HFF-Myc (cell line): ENCODE results near the gene ANGPTL4.
A peak's percentile ranks its signal among the peaks of the same experiment; 100 is the strongest.
"Not testable (repeated sequence)": the region's sequence is repeated elsewhere in the genome, so short reads cannot be mapped to it uniquely, and the experiment has no call there.

Source experiments
- DNase-seq: peaks from one replicate; pipeline ENCODE4 v3.0.0-alpha.2; 2011; ENCODE audit warnings: low read depth; ENCODE audit errors: extremely low read depth
- H3K4me3 ChIP-seq: replicated peaks from 2 replicates; pipeline ENCODE4 v1.5.1; 2011; ENCODE audit warnings: low read depth, mild to moderate bottlenecking, control low read depth, low read length
- TF ChIP-seq, protein P1 (sequence below): IDR thresholded peaks from 2 replicates; pipeline ENCODE4 v1.5.1; 2012; ENCODE audit warnings: mild to moderate bottlenecking, low read depth, low read length, control low read depth; ENCODE audit errors: missing control alignments

Gene ANGPTL4

DNA sequence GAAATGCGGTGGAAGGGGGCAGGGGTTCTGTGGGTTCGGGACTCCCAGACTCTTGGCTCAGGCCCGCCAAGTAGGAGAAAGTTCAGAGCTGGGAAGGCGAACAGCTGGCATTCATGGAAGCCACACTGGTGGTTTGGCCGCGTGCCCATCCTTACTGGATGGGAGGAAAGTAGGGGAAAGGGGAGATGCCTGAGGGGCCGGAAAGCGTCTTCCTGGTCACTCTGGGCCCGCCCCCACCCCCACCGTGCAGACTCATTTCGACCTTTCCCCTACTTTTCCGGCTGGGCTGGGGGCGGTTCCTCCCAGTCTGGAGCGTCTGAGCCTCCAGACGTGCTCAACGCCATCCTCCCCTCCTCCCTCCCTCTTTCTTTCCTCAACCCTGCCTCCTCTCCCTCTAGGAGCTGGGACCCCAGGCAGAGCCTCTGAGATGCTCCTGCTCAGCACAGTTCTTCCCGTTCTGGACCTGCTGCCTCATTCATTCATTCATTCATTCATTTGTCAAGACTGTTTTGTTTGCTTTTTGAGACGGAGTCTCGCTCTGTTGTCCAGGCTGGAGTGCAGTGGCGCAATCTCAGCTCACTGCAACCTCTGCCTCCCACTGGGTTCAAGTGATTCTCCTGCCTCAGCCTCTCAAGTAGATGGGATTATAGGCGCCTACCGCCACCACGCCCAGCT lies 3.5 kb downstream of the ANGPTL4 start:
- H3K4me3 ChIP-seq, result no peak overlapping the region
- TF ChIP-seq, protein P1, sequence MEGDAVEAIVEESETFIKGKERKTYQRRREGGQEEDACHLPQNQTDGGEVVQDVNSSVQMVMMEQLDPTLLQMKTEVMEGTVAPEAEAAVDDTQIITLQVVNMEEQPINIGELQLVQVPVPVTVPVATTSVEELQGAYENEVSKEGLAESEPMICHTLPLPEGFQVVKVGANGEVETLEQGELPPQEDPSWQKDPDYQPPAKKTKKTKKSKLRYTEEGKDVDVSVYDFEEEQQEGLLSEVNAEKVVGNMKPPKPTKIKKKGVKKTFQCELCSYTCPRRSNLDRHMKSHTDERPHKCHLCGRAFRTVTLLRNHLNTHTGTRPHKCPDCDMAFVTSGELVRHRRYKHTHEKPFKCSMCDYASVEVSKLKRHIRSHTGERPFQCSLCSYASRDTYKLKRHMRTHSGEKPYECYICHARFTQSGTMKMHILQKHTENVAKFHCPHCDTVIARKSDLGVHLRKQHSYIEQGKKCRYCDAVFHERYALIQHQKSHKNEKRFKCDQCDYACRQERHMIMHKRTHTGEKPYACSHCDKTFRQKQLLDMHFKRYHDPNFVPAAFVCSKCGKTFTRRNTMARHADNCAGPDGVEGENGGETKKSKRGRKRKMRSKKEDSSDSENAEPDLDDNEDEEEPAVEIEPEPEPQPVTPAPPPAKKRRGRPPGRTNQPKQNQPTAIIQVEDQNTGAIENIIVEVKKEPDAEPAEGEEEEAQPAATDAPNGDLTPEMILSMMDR, result no peak
- peak; percentile 90 for DNase-seq

DNA sequence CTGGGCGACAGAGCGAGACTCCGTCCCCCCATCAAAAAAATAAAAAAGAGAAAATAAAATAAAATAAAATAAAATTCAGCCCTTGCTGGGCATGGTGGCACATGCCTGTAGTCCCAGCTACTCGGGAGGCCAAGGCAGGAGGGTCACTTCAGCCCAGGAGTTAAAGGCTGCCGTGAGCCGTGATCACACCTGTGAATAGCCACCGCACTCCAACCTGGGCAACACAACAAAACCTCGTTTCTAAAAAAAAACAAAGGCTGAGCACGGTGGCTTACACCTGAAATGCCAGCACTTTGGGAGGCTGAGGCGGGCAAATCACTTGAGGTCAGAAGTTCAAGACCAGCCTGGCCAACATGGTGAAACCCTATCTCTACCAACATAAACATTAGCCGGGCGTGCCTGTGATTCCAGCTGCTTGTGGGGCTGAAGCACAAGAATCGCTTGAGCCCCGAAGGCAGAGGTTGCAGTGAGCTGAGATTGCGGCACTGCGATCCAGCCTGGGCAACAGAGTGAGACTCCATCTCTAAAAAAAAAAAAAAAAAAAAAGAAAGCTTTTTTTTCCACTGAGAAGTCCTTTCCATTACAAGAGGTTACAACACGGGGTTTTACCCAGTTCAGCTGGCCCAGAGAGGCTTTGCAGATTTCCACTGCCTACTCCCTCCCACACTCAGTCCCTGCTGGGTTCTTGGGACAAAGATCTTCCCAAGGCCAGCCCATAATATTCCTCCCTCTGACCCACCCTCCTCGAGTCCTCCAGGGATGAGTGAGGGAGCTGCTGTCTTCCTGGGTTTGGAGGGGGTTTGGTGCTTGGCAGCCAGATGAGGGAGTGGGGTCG lies 6.4 kb downstream of the ANGPTL4 start:
- TF ChIP-seq, protein P1, result no peak
- no peak for DNase-seq
- H3K4me3 ChIP-seq, result no peak overlapping the region

GRCh38 chr19:8371011-8371804 lies 7.3 kb downstream of the ANGPTL4 start:
- DNase-seq, result no peak
- TF ChIP-seq, protein P1, result no peak
- no peak overlapping the region for H3K4me3 ChIP-seq

GRCh38 chr19:8373867-8374813 lies 10.2 kb downstream of the ANGPTL4 start:
- TF ChIP-seq, protein P1, result no peak

GRCh38 chr19:8375766-8376165 lies 11.8 kb downstream of the ANGPTL4 start:
- H3K4me3 ChIP-seq, DNase-seq: not testable (repeated sequence)

More at GRCh38 chr19:8373867-8374813, 10.2 kb downstream of the ANGPTL4 start:
- no peak overlapping the region for H3K4me3 ChIP-seq
- no peak for DNase-seq

DNA sequence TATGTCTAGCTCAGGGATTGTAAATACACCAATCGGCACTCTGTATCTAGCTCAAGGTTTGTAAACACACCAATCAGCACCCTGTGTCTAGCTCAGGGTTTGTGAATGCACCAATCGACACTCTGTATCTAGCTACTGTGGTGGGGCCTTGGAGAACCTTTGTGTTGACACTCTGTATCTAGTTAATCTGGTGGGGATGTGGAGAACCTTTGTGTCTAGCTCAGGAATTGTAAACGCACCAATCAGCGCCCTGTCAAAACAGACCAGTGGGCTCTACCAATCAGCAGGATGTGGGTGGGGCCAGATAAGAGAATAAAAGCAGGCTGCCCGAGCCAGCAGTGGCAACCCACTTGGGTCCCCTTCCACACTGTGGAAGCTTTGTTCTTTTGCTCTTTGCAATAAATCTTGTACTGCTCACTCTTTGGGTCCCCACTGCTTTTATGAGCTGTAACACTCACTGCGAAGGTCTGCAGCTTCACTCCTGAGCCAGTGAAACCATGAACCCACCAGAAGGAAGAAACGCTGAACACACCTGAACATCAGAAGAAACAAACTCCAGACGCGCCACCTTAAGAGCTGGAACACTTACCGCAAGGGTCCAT lies 12.5 kb downstream of the ANGPTL4 start:
- H3K4me3 ChIP-seq, DNase-seq: not testable (repeated sequence)

DNA sequence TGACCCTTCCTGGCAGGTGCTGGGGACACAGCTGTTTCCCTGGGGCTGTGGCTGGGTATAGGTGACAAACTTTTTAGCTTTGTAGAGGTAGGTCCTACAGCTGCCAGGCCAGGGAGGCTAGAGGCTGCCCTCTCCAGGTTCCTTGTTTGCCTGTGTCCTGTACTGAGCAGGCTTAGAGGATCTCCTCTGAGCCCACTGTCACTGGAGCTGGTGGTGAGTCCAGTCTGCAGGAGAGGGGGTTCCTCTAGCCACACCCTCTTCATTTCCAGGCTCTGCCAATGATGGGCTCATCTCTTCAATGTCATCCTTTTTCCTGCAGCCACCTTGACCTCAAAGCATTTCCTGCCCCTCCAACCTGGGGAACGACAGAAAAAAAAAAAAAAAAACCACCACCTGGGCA lies 13.6 kb downstream of the ANGPTL4 start:
- DNase-seq, result no peak
- TF ChIP-seq, protein P1, result no peak
- H3K4me3 ChIP-seq, result no peak overlapping the region

- not testable (repeated sequence) for H3K4me3 ChIP-seq, DNase-seq
These were observed 15.4 kb downstream of the ANGPTL4 start for GRCh38 chr19:8379156-8379891.

DNA sequence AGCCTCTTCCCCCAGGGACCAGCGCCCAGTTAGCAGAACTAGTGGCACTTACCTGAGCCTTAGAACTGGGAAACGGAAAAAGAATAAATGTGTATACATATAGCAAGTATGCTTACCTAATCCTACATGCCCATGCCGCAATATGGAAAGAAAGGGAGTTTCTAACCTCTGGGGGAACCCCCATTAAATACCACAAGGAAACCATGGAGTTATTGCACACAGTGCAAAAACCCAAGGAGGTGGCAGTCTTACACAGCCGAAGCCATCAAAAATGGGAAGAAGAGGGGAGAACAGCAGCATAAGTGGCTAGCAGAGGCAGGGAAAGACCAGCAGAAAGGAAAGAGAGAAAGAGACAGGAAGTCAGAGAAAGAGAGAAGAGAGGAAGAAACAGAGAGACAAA lies 20.6 kb downstream of the ANGPTL4 start:
- H3K4me3 ChIP-seq, DNase-seq: not testable (repeated sequence)

DNA sequence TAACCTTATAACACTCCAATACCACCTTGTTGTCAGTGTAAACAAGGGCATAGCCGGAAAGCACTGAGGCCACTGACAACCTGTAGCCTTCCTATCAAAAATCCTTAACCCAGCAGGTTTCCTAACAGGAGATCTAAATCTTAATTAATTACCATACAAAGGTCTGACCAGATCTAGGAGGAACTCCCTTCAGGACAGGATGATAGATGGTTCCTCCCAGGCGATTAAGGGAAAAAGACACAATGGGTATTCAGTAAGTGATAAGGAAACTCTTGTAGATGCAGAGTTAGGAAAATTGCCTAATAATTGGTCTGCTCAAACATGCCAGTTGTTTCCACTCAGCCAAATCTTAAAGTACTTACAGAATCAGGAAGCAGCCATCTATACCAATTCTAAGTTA lies 21.1 kb downstream of the ANGPTL4 start:
- DNase-seq, H3K4me3 ChIP-seq: not testable (repeated sequence)
